ENCODE data around the gene NLRC5. TPM values are rescaled to one million over a fixed set of nuclear protein-coding genes. Genes with fewer than 3 reads are reported as not detected.

Gene NLRC5
- total and polyA plus RNA-seq, 2 donors (not counting 3 experiments of a cell fraction or from before 2014, with no cell fraction given), result 7.4 to 26.3 TPM

- TF ChIP-seq POLR2A (IDR thresholded peaks at IDR 0.05; ENCODE audit: low read depth, low read length), result no peak
- no peak for TF ChIP-seq CTCF (IDR thresholded peaks at IDR 0.05; ENCODE audit: extremely low read depth in 1 of 2, insufficient read depth in 1 of 2, low read depth in 1 of 2, low read length in 2 of 2)
- TF ChIP-seq POLR2AphosphoS5 (IDR thresholded peaks at IDR 0.05; ENCODE audit: insufficient read depth, low read depth, low read length), result no peak
- ChIA-PET CTCF (interaction anchor here (2.0 kb wide), 1 partner anchor 33 kb away, joined by 8 read pairs; the partner anchor contains the start of gene CPNE2), POLR2A (no interaction called here)
- Histone ChIP-seq H3K4me3 (replicated peaks in 1 of 3; ENCODE audit: insufficient read depth in 1 of 3, low read depth in 1 of 3, low read length in 3 of 3) (no peak overlapping the region), H3K9me3 (replicated peaks; ENCODE audit: control insufficient read depth, insufficient read depth, low read length) (no peaks in the 10 kb centered on the region), H3K27ac (ENCODE audit: insufficient read depth, low read depth, low read length) (no peak overlapping the region), H3K36me3 (ENCODE audit: control insufficient read depth in 2 of 2, extremely low read depth in 1 of 2, insufficient read depth in 2 of 2, low read length in 2 of 2) (peaks cover 6 to 21% of the 10 kb centered on the region in 2 experiments), H3K4me1 (ENCODE audit: control insufficient read depth, extremely low read depth, insufficient read depth, low read length) (no peaks in the 10 kb centered on the region), H3K4me2 (ENCODE audit: insufficient read depth, low read length) (no peak overlapping the region), H3K9ac (replicated peaks; ENCODE audit: extremely low read depth, insufficient read depth, low read length) (no peak overlapping the region), H2AFZ (ENCODE audit: low read depth, low read length) (no peak overlapping the region), H3K27me3 (ENCODE audit: control insufficient read depth in 2 of 2, insufficient read depth in 2 of 2, low read length in 2 of 2) (no peaks in the 10 kb centered on the region), H3K79me2 (ENCODE audit: control insufficient read depth, insufficient read depth, low read length) (no peaks in the 10 kb centered on the region), H3K9me1 (replicated peaks; ENCODE audit: control insufficient read depth, extremely low read depth, insufficient read depth, low read length) (no peaks in the 10 kb centered on the region), H4K20me1 (replicated peaks; ENCODE audit: control insufficient read depth, extremely low read depth, insufficient read depth, low read length) (no peaks in the 10 kb centered on the region)
- no peak for DNase-seq (ENCODE audit: low read depth, low spot score)
- intact Hi-C loops (cut with micrococcal nuclease) (no loop called here), dilution Hi-C loops (cut with MboI; ENCODE audit: extremely low pct_ligation_motif_present, low sequenced_read_pairs) (no loop called here)
- no peak for FAIRE-seq
- no TSS peak for BruUV-seq (replicated peaks)
These were observed 136.6 kb downstream of the NLRC5 start for GRCh38 chr16:57125969-57126368.

- Histone ChIP-seq H3K79me2 (ENCODE audit: control insufficient read depth, insufficient read depth, low read length) (no peaks in the 10 kb centered on the region), H2AFZ (ENCODE audit: low read depth, low read length) (no peak overlapping the region), H3K9me3 (replicated peaks; ENCODE audit: control insufficient read depth, insufficient read depth, low read length) (no peaks in the 10 kb centered on the region), H3K27ac (ENCODE audit: insufficient read depth, low read depth, low read length) (no peak overlapping the region), H3K4me2 (ENCODE audit: insufficient read depth, low read length) (no peak overlapping the region), H3K27me3 (ENCODE audit: control insufficient read depth in 2 of 2, insufficient read depth in 2 of 2, low read length in 2 of 2) (no peaks in the 10 kb centered on the region), H3K4me3 (replicated peaks in 1 of 3; ENCODE audit: insufficient read depth in 1 of 3, low read depth in 1 of 3, low read length in 3 of 3) (no peak overlapping the region), H3K9ac (replicated peaks; ENCODE audit: extremely low read depth, insufficient read depth, low read length) (no peak overlapping the region), H3K9me1 (replicated peaks; ENCODE audit: control insufficient read depth, extremely low read depth, insufficient read depth, low read length) (no peaks in the 10 kb centered on the region), H3K36me3 (ENCODE audit: control insufficient read depth in 2 of 2, extremely low read depth in 1 of 2, insufficient read depth in 2 of 2, low read length in 2 of 2) (peaks cover 6 to 19% of the 10 kb centered on the region in 2 experiments), H3K4me1 (ENCODE audit: control insufficient read depth, extremely low read depth, insufficient read depth, low read length) (no peaks in the 10 kb centered on the region), H4K20me1 (replicated peaks; ENCODE audit: control insufficient read depth, extremely low read depth, insufficient read depth, low read length) (no peaks in the 10 kb centered on the region)
- ChIA-PET CTCF (interaction anchor here (1.1 to 2.0 kb wide), 3 partner anchors 13 to 34 kb away, joined by 3 to 8 read pairs (median 3); partner anchors contain the start of gene CPNE2), POLR2A (no interaction called here)
- no TSS peak for BruUV-seq (replicated peaks)
- dilution Hi-C loops (cut with MboI; ENCODE audit: extremely low pct_ligation_motif_present, low sequenced_read_pairs) (no loop called here), intact Hi-C loops (cut with micrococcal nuclease) (no loop called here)
- no peak for DNase-seq (ENCODE audit: low read depth, low spot score)
- no peak for TF ChIP-seq JUN (IDR thresholded peaks at IDR 0.05; ENCODE audit: borderline replicate concordance, insufficient read depth, insufficient read length, low read depth)
- no peak for TF ChIP-seq GATA2 (IDR thresholded peaks at IDR 0.05; ENCODE audit: insufficient read depth, insufficient read length, low read depth, low read length)
- TF ChIP-seq MAX (IDR thresholded peaks at IDR 0.05; ENCODE audit: insufficient read depth, insufficient read length), result no peak
- no peak for TF ChIP-seq MYC (IDR thresholded peaks at IDR 0.05; ENCODE audit: low read depth, low read length)
- no peak for TF ChIP-seq EZH2 (IDR thresholded peaks at IDR 0.05; ENCODE audit: borderline replicate concordance, low read depth, low read length, severe bottlenecking)
- no peak for TF ChIP-seq POLR2A (IDR thresholded peaks at IDR 0.05; ENCODE audit: low read depth, low read length)
- TF ChIP-seq CTCF (IDR thresholded peaks at IDR 0.05; ENCODE audit: extremely low read depth in 1 of 2, insufficient read depth in 1 of 2, low read depth in 1 of 2, low read length in 2 of 2), result no peak
- no peak for TF ChIP-seq FOS (IDR thresholded peaks at IDR 0.05; ENCODE audit: borderline replicate concordance, insufficient read depth, low read length)
- FAIRE-seq, result no peak
These were observed 137.1 kb downstream of the NLRC5 start for GRCh38 chr16:57126411-57126810.

Measured in endothelial cell of umbilical vein (primary cell).